Subcutaneous adipose tissue (tissue), 4 donors: ENCODE data around the gene TMEM218. TPM values are rescaled to one million over a fixed set of nuclear protein-coding genes. Genes with fewer than 3 reads are reported as not detected.

Source experiments
- CTCF ChIP-seq: fragments of 450-650 bp; IDR thresholded peaks from one replicate; pipeline ENCODE4 v1.5.1; 2016; ENCODE audit warnings: low read depth, mild to moderate bottlenecking, control low read depth, antibody characterized with exemption, moderate library complexity
- total RNA-seq, 4 donors: library from RNA; depleted of rRNA; stranded (reverse); fragments of >200 nt; gene quantifications; one replicate each; pipeline ENCODE4 v1.1.0, GENCODE V29; 2016

TMEM218 gene
- total RNA-seq, 4 donors from 2014 or later, result 15.6 to 34.1 (median 30.8) TPM

DNA sequence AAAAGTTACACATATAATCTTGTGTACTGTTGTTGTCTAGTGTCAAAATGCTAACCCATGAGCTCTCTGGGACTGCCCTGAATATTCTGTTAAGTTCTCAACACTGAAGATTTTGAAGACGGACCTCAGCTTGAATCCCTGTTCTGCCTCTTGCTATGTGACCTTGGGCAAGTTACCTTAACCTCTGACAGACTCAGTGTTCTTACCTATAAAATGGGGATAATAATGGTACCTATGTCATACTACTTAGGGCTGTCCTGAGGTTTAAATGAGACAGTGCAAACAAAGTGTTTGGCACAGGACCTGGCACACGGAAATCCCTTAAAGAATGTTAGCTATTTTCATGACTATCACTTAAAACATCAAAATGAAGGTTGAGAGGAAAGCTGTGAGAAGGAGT is 11.3 kb downstream of the TMEM218 start:
- TF ChIP-seq CTCF, result no peak

GRCh38 chr11:125094731-125095130 is 16.7 kb downstream of the TMEM218 start:
- TF ChIP-seq CTCF, result no peak

DNA sequence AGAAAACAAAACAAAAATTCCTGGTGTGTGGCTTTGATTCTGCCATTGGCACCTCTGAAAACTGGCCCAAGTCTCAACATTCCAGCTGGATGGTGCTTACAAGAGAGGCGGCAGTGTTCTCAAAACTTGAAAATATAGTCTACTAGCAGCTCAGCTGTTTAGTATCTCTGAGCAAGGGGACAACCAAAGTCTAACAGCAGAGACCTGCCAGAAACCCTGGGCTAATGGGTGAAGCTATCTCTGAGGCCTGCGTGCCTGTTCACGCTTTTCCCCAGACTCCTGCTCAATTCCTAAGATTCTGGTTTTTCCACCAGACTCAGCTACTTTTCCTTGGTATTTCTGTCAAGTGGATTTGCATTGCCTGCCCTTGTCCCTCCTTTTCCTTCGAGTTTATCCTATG is 17.9 kb downstream of the TMEM218 start:
- no peak for TF ChIP-seq CTCF

DNA sequence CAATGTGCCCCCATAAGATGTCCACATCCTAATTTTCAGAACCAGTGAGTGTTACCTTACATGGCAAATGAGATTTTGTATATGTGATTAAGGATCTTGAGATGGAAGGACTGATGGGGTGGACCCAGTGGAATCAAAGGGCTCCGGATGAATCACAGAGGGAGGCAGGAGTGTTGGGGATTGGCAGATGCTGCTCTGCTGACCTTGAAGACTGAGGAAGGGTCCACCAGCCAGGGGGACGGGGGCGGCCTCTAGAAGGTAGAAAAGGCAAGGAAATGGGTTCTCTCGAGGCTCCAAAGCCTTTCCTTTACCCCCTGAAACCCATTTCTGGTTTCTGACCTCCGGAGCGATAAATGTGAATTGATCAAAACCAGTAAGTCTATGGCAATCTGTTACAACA is 18.8 kb downstream of the TMEM218 start:
- no peak for TF ChIP-seq CTCF

DNA sequence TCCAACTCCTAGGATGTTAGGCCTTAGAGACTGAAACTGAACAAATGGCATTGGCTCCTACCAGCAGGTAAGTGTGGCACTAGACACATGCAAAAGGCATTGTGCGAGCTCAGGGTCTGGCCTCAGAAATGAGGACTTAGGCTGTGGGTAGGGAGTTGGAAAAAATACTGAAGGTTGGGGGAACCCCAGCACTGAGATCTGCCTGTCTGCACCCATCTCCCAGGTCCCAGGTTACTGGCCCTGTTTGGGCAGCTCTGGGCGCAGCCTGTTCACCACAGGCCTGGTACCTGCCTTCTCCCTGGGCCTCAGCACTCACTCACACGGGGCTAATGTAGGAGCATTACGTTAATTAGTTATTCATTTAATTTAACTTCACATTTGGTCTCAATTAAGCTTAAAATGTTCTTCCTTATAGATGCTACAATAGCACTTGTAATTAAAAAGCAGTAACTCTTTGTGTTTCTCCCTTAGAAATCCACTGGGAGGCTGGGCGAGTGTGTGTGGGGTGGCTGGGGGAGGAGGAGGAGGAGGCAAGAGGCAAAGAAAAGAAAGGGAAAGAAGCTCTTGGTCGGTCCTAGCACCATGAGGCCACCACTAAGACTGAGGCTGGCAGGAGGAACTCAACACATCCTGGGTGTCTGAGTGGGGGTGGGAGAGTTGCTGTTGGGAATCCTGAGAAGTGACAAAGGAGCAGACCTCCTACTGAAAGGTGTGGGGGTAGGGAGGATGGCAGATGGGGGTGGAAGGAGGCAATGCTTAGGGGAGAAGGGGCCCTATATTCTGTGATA is 19.4 kb downstream of the TMEM218 start:
- TF ChIP-seq CTCF, result no peak

DNA sequence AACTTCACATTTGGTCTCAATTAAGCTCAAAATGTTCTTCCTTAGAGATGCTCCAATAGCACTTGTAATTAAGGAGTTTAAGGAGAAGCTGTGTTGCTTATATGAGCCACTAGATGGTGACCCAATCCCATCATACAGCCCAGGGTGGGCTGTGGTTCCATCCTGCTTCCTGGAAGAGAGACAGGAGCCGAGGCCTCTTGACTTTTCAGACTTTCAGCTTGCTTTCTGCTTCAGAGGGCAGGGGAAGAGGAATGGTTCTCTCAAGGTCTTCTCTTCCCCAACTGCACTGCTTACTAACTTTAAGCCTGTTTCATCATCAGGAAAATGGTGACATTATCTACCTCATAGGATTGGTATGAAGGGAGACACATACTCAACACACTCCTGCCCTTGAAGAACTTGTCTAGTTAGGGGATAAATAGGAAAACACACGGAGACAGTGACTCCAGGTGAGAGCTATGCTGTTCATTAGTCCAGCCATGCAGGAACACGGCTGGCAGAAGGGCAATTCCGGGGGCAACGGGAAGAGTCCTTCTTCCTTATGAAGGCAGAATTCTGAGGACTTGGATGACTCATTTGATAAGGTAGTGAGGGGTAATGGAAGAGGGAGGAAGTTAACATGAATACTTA is 20.1 kb downstream of the TMEM218 start:
- no peak for TF ChIP-seq CTCF

DNA sequence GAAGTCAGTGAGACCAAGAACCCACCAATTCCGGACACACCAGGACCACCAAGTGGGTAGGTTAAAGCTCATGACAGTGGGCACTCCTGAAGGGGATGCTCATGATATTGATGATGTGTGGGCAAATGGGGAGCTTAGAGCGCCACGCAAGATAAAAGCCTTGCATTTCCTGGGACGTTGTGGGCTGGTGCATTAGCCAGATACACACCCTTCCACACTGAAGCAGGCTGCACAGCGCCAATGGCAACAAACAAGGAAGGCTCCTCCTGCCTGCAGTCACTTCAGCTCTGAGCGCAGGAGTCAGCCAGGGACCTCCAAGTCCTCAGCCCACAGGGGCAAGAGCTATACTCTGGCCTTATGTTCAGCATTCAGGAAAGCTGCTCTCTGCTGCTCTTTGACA is 20.6 kb downstream of the TMEM218 start:
- TF ChIP-seq CTCF, result no peak
